EH (cell line): Measurements from ENCODE around the gene EWSR1.
"Not testable (repeated sequence)": the region's sequence is repeated elsewhere in the genome, so short reads cannot be mapped to it uniquely, and the experiment has no call there.

ENCODE experiments used
- DNase-seq: peaks from one replicate; pipeline ENCODE4 v3.0.0-alpha.2; 2015; ENCODE audit warnings: low read depth

Gene EWSR1

DNA sequence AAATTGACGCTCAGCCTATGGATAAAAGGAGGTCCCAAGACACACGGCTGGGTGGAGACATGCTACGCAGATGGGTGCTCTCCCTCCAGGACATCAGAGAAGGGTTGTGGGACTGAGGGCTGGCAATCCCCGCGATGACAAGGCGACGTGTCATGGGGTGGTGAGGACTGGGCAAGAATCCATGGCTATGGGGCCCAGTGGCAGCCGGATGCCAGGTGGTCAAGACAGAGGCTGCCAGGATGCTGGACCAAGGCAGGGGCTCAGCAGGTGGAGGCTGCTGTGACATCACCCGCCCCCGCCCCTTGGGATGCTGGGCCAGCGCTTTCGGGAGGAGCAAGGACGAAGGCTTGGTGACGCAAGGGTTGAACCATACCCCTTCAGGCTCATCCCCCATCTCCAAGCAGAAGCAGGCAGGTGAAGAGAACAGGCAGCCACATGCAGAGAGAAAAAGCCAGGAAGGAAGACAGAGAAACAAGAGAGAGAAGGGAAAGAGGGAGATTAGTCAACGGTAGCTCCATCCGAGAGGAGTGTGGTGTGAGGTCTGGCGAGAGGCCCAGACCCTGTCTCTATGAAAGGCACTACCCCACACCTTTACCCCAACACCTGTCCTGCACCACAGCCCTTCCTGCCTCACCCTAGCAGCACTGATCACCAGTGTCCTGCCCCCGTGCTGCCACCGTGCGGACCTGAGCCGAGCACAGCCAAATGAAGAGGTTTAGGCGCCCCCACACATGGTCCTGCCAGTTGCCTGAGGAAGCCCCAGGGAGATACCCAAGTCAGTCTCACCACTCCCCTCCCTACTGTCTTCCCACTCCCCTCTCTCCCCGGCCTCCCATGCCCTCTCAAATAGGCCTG is 71.5 kb downstream of the EWSR1 start:
- DNase-seq = no peak

DNA sequence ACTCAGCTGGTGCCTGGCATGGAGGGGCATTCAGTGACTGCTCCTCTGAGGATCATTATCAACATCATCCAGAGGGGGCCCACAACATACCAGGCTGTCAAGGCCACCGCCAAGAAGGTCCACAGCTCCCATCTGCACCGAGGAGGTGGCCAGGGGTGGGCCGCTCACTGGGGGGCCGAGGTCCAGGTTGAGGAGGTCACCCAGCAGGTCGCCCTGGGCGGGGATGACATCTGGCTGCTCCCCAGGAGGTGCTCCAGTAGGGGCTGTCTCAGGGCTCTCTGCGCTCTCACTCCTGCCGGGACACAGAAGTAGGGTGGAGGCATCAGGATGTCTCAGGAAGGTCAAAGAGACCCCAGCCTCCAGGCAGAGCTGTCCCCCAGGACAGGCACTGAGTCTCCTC is 72.5 kb downstream of the EWSR1 start:
- no peak for DNase-seq

DNA sequence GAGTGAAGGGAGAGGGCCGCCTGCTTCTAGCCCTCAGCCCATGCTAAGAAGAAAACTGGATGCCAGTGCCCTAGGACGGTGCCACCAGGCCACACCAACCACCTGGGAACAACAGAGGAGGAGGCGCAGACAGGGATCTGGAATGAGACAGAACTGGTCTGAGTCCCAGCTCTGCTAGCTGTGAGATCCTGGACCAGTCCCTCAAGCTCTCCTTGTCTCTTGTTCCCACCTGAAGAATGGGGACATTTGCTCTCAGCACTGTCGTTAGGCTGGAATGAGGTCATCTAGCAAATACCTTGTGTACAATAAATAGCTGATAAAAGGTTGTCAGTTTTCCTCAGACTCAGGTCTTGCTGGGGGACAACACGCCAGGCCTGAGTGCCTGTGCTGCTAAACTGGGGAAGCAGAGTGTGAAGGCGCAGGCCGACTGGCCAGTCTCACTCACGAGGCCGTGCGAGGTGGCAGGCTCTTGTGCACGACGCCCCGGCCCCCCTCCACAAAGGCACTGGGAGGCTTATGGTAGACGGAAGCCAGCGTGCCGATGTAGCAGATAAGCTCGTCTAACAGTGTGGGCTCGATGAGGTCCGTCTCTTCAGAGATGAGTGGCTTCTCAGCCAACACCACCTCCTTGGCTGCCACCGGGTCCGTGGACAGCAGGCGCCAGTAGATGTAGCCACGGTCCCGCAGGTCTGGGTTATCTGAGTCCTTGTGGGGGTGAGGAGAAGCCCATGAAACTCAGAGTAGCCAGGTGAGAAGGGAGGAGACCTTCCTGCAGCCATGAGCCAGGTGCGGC is 73.2 kb downstream of the EWSR1 start:
- DNase-seq = no peak

DNA sequence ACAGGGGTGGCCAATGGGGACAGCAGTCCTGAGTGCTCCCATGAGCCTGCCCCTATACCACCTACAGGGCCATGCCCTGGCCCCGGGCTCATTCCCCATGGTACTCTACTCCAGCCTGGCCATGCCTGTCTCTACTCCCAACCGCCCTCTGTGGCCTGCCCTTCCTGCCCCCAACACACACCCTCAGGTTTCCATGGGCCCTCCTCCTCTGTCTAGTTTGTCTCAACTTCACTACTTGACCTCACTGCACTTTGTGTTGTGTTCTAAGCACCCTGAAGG is 73.7 kb downstream of the EWSR1 start:
- no peak for DNase-seq

DNA sequence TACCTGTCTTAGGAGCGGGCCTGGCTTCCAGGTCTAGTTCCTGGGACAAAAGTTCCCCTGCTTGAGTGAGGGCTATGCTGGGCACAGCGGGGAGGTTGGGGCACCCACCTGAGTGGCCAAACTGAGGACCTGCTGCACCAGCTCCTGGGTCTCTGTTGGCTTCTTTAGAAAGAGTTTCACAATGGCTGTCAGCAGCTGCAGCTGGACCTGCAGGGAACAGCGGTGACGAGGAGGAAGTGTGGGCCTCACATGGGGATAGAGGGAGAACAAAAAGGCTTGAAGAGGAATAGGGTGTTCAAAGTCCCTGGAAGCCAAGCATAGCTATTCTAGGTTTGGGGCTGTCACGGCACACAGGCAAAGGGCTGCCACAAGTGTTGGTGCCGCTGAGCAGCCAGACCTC is 74.1 kb downstream of the EWSR1 start:
- no peak for DNase-seq

DNA sequence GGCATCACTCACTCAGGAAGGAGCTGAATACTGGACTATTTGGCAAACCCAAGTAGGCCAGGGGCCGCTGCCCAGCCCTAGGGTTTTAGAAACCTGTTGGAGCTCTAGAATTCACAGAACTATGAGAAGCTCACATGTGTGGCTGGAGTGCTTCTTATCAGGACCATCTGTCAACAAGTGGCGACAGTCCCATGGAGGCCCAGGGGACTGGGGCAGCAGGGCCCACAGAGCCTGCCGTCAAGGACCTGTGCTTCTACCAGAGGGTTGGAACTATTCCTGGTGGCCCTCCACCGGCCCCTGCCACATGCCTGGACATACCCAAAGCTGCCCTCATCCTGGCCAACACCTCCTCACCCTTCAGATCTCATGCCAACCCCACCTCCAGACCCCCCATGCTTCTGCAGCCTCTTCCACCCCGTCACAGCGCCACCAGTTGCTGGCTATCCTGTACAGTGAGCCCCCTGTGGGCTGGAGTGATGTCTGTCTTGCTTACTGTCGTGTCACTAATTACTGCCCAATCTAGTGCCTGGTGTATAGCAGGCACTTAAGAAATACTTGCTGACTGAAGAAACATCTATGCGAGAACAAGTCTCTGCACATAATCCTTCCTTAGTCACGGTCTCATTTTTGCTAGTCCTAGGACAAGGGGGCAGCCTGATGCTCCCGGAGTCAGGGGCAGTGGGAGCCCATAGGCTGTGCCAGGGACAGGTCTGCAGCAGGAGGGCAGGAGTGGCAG is 74.7 kb downstream of the EWSR1 start:
- DNase-seq = no peak

DNA sequence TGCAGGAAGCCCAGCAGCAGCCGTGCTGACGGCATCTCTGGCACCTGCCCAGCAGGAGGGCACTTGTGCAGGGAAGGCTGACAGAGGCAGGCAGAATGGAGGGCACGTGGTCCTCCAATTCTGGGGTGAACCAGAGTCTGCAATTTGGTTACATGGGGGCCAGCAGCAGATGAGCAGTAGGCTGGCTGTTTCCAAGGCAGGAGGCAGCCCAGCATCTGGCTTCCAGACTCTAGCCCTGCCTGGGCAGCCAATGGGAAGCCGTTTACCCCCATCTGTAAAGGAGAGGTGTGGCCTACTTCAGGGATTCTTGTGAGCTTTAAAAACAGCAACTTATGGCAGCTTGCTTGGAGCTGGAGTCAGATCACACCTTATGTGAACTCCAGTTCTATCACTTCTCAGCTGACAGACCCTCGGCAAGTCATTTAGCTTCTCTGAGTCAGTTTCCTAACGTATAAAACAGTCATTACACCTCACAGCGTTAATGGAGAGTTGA is 75.3 kb downstream of the EWSR1 start:
- DNase-seq = peak; percentile 73

DNA sequence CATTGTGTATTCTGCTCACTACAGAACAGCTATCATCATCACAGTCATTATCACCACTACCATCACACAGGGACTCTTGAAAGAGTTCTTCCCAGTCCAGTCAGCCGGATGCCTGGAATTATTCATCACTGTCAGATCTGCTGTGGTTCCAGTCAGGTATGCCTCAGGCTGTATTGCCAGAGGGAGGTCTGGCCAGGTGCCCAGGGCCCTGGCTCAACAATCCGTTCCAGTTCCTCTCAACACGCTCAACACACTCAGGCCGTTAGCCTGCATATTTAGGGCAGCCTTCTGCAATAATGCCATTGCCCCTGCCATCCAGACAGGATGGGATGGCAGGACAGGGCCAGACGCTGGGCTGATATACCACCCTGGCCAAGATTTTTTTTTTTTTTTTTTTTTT is 76.1 kb downstream of the EWSR1 start:
- DNase-seq = peak; percentile 98

DNA sequence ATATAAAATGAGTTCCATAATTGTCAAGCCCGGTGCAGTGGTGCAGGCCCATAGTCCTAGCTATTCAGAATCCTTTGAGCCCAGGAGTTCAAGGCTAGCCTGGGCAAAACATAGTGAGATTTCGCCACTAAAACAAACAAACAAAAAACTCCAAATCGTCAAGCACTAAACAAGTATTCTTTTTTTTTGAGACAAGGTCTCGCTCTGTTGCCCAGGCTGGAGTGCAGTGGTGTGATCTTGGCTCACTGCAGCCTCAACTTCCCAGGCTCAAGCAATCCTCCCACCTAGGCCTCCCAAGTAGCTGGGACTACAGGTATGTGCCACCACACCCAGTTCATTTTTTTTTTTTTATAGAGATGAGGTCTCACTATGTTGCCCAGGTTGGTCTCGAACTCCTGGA is 76.8 kb downstream of the EWSR1 start:
- not testable (repeated sequence) for DNase-seq

DNA sequence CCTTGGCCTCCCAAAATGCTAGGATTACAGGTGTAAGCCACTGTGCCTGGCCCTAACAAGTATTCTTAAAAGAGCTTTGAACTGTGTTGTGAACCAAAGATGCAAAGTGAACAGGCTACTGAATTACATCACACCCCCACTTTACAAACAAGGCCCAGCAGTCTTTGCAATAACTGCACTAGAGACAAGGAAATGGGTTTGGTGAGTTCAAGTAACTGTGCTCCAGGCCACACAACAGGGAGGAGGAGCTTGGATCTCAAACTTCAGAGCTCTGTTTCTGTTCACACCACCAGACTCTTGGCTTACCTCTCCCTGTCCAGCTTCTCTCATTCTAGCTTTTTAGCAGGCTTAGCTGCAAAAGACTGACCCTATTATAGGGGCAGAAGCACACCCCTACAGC is 77.9 kb downstream of the EWSR1 start:
- DNase-seq = peak; percentile 31

DNA sequence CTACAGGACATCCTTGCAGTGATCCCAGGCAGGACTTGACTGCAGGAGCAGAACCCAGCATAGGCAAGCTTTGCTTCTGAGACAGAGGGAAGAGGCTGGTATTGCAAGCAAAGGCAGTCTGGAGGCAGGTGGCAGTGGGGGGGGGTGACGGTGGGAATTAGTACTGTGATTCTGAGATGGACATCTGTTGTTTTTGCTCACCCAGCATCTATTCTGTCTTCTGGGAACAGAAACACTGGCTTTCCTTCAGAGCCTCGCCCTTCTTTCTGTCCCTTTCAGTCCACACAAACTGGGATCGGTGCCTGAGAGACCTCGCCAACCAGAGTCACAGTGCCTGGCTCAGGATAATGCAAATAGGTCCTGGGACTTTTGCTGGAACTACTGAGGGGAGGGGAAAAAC is 78.6 kb downstream of the EWSR1 start:
- DNase-seq = no peak

DNA sequence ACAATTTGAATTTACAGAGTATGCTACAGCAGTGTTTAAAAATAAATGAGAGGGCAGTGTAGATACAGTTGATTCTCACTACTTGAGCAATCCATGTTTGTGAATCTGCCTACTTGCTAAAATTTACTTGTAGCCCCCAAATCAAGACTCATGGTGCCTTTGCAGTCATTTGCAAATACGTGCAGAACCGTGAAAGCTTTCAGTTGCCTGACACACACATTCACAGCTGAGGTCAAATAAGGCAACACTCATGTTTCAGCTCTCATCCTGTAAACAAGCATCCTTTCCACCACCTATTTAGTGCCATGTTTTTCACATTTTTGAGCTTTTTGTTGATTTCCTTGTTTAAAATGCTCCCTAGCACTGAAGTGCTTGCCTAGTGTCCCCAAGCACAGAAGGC is 80.0 kb downstream of the EWSR1 start:
- DNase-seq = no peak

DNA sequence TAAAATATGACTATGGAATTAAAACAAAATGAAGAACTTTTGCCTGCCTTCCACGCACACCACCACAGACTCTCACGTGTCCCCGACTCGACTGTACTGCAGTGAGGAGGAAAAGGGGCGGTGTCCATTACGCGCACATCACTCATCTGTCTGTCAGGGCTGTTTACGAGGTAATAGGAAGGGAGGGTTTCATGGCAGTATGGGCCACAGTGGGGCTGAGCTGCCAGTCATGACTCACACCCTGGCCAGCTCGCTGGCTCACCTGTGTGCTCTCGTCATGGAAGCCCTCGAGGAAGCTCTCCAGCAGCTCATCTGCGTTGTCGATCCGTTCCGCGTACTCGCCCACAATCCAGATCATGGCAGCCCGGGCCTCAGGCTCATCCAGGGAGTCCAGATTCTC is 80.9 kb downstream of the EWSR1 start:
- no peak for DNase-seq
